Stimulated activated naive CD8-positive, alpha-beta T cell treated with anti-CD3 and anti-CD28 coated beads, Interleukin-15, amount 100 ng/mL, for 72 hours (primary cell): ENCODE data around the gene SIGLEC7.
A peak's percentile ranks its signal among the peaks of the same experiment; 100 is the strongest.

Experiments used
- ATAC-seq: fragments of 150-1000 bp; cut with Tn5 transposase; 2 replicates; pipeline ENCODE4 v1.10.0; 2021; ENCODE audit warnings: mild to moderate bottlenecking, moderate library complexity
- DNase-seq, 2 donors: peaks; one replicate each; pipeline ENCODE4 v3.0.0; 2021 to 2022
- H3K27ac Mint-ChIP-seq, 2 donors: one replicate each; pipeline ENCODE4 v1.8.0; 2022; ENCODE audit warnings: mild to moderate bottlenecking in 2 of 2, mixed read lengths in 2 of 2, moderate library complexity in 2 of 2
- H3K27me3 Mint-ChIP-seq: one replicate; pipeline ENCODE4 v1.8.0; 2022; ENCODE audit warnings: mixed read lengths
- H3K4me1 Mint-ChIP-seq: one replicate; pipeline ENCODE4 v1.8.0; 2022; ENCODE audit warnings: mild to moderate bottlenecking, mixed read lengths
- H3K4me3 Mint-ChIP-seq, 2 donors: one replicate each; pipeline ENCODE4 v1.8.0; 2022; ENCODE audit warnings: mild to moderate bottlenecking in 2 of 2, mixed read lengths in 2 of 2, moderate library complexity in 1 of 2
- H3K9me3 Mint-ChIP-seq, 2 donors: one replicate each; pipeline ENCODE4 v1.8.0; 2022; ENCODE audit warnings: mixed read lengths in 2 of 2

The SIGLEC7 gene

GRCh38 chr19:51192689-51193088 is 50.6 kb downstream of the SIGLEC7 start:
- no peaks in the 10 kb centered on the region for H3K9me3 Mint-ChIP-seq
- H3K4me1 Mint-ChIP-seq = peaks cover 8% of the 10 kb centered on the region
- H3K27me3 Mint-ChIP-seq = peaks cover 7% of the 10 kb centered on the region
- ATAC-seq = no peak
- no peak for DNase-seq
- no peak overlapping the region for H3K4me3 Mint-ChIP-seq
- H3K27ac Mint-ChIP-seq = no peak overlapping the region

GRCh38 chr19:51194527-51195315 is 52.6 kb downstream of the SIGLEC7 start:
- H3K9me3 Mint-ChIP-seq = no peaks in the 10 kb centered on the region
- no peak overlapping the region for H3K27ac Mint-ChIP-seq
- no peak overlapping the region for H3K4me3 Mint-ChIP-seq
- peak; percentile 86 for ATAC-seq
- DNase-seq = no peak
- peaks cover 11% of the 10 kb centered on the region for H3K27me3 Mint-ChIP-seq
- peaks cover 8% of the 10 kb centered on the region for H3K4me1 Mint-ChIP-seq

GRCh38 chr19:51195316-51195586 is 53.1 kb downstream of the SIGLEC7 start:
- H3K27ac Mint-ChIP-seq = no peak overlapping the region
- ATAC-seq = no peak
- H3K4me1 Mint-ChIP-seq = peaks cover 8% of the 10 kb centered on the region
- no peak for DNase-seq
- no peaks in the 10 kb centered on the region for H3K9me3 Mint-ChIP-seq
- H3K4me3 Mint-ChIP-seq = no peak overlapping the region
- H3K27me3 Mint-ChIP-seq = peaks cover 16% of the 10 kb centered on the region

- Mint-ChIP-seq H3K27ac (no peak overlapping the region), H3K4me3 (no peak overlapping the region), H3K9me3 (no peaks in the 10 kb centered on the region), H3K4me1 (peaks cover 8% of the 10 kb centered on the region), H3K27me3 (peaks cover 20% of the 10 kb centered on the region)
- ATAC-seq = no peak
- DNase-seq = no peak
These were observed 53.5 kb downstream of the SIGLEC7 start for GRCh38 chr19:51195616-51196015.

GRCh38 chr19:51196181-51196580 is 54.1 kb downstream of the SIGLEC7 start:
- DNase-seq (no peak), ATAC-seq (no peak)
- H3K27ac Mint-ChIP-seq = no peak overlapping the region
- H3K27me3 Mint-ChIP-seq = peaks cover 25% of the 10 kb centered on the region
- no peak overlapping the region for H3K4me3 Mint-ChIP-seq
- H3K9me3 Mint-ChIP-seq = no peaks in the 10 kb centered on the region
- H3K4me1 Mint-ChIP-seq = peaks cover 8% of the 10 kb centered on the region

- Mint-ChIP-seq H3K27ac (no peak overlapping the region), H3K27me3 (peaks cover 34% of the 10 kb centered on the region), H3K4me1 (peaks cover 8% of the 10 kb centered on the region), H3K9me3 (no peaks in the 10 kb centered on the region), H3K4me3 (no peak overlapping the region)
- DNase-seq (no peak), ATAC-seq (no peak)
These were observed 56.5 kb downstream of the SIGLEC7 start for GRCh38 chr19:51198641-51199040.

GRCh38 chr19:51200071-51200666 is 58.1 kb downstream of the SIGLEC7 start:
- Mint-ChIP-seq H3K27me3 (peaks cover 33% of the 10 kb centered on the region), H3K9me3 (no peaks in the 10 kb centered on the region), H3K4me3 (no peak overlapping the region), H3K4me1 (peaks cover 2% of the 10 kb centered on the region), H3K27ac (no peak overlapping the region)
- DNase-seq (no peak), ATAC-seq (no peak)

GRCh38 chr19:51201712-51202111 is 59.6 kb downstream of the SIGLEC7 start:
- no peak for ATAC-seq
- no peak overlapping the region for H3K4me3 Mint-ChIP-seq
- H3K27me3 Mint-ChIP-seq = peaks cover 37% of the 10 kb centered on the region
- H3K9me3 Mint-ChIP-seq = no peaks in the 10 kb centered on the region
- no peak overlapping the region for H3K27ac Mint-ChIP-seq
- no peak for DNase-seq
- H3K4me1 Mint-ChIP-seq = no peaks in the 10 kb centered on the region
